ENCODE results near the gene ORAI3. TPM values are rescaled to one million over a fixed set of nuclear protein-coding genes. Genes with fewer than 3 reads are reported as not detected.
"Not testable (repeated sequence)": the region's sequence is repeated elsewhere in the genome, so short reads cannot be mapped to it uniquely, and the experiment has no call there.

Gene ORAI3
- polyA plus RNA-seq, 1 experiment, result 23.7 TPM

DNA sequence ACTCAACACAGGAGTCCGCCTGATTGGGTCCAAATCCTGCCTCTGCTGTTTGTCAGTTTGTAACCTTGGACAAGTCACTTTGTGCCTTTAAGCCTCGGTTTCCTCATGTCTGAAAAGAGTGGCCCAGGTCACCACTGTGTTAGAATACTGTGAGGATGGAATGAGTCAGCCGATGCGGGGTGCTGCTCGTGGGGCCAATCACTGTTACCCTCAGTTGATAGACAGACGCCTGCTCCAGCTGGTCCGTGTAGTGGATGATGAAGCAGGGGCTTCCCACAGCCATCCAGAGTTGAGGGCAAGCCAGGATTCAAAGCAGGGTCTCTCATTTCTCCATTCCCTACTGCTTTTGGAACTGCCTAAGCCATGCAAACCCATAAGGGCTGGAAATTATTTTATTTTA is 19.7 kb upstream of the ORAI3 start:
- TF ChIP-seq, protein P1, sequence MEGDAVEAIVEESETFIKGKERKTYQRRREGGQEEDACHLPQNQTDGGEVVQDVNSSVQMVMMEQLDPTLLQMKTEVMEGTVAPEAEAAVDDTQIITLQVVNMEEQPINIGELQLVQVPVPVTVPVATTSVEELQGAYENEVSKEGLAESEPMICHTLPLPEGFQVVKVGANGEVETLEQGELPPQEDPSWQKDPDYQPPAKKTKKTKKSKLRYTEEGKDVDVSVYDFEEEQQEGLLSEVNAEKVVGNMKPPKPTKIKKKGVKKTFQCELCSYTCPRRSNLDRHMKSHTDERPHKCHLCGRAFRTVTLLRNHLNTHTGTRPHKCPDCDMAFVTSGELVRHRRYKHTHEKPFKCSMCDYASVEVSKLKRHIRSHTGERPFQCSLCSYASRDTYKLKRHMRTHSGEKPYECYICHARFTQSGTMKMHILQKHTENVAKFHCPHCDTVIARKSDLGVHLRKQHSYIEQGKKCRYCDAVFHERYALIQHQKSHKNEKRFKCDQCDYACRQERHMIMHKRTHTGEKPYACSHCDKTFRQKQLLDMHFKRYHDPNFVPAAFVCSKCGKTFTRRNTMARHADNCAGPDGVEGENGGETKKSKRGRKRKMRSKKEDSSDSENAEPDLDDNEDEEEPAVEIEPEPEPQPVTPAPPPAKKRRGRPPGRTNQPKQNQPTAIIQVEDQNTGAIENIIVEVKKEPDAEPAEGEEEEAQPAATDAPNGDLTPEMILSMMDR (IDR thresholded peaks at IDR 0.05; ENCODE audit: low read depth, low read length), result no peak
- Histone ChIP-seq H3K9me3 (ENCODE audit: control insufficient read depth, insufficient read depth, low read length) (no peaks in the 10 kb centered on the region), H3K4me3 (ENCODE audit: low read depth, low read length) (no peak overlapping the region), H3K27me3 (ENCODE audit: control insufficient read depth, insufficient read depth, low read length) (no peaks in the 10 kb centered on the region), H3K27ac (ENCODE audit: low read depth, low read length) (no peak overlapping the region)
- POLR2A ChIA-PET, result no interaction called here
- CTCF ChIA-PET, result interaction anchor here (1.5 kb wide), 1 partner anchor 13 kb away, joined by 3 read pairs; no protein-coding TSS in a partner anchor
- no peak for DNase-seq (ENCODE audit: low read depth, low spot score)

DNA sequence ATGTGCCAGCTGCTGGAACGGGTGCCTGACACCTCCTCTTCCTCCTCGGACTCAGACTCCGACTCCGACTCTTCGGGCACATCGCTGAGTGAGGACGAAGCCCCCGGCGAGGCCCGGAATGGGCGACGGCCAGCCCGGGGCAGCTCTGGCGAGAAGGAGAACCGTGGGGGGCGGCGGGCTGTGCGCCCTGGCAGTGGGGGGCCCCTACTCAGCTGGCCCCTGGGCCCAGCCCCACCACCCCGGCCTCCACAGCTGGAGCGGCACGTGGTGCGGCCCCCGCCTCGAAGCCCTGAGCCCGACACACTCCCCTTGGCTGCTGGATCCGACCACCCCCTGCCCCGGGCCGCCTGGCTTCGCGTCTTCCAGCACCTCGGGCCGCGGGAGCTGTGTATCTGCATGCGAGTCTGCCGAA is 18.7 kb upstream of the ORAI3 start:
- Histone ChIP-seq H3K27me3 (ENCODE audit: control insufficient read depth, insufficient read depth, low read length) (no peaks in the 10 kb centered on the region), H3K4me3 (ENCODE audit: low read depth, low read length) (no peak overlapping the region), H3K9me3 (ENCODE audit: control insufficient read depth, insufficient read depth, low read length) (no peaks in the 10 kb centered on the region), H3K27ac (ENCODE audit: low read depth, low read length) (no peak overlapping the region)
- CTCF ChIA-PET, result no interaction called here
- no peak for DNase-seq (ENCODE audit: low read depth, low spot score)
- POLR2A ChIA-PET, result no interaction called here
- TF ChIP-seq, protein P1 (IDR thresholded peaks at IDR 0.05; ENCODE audit: low read depth, low read length), result no peak

DNA sequence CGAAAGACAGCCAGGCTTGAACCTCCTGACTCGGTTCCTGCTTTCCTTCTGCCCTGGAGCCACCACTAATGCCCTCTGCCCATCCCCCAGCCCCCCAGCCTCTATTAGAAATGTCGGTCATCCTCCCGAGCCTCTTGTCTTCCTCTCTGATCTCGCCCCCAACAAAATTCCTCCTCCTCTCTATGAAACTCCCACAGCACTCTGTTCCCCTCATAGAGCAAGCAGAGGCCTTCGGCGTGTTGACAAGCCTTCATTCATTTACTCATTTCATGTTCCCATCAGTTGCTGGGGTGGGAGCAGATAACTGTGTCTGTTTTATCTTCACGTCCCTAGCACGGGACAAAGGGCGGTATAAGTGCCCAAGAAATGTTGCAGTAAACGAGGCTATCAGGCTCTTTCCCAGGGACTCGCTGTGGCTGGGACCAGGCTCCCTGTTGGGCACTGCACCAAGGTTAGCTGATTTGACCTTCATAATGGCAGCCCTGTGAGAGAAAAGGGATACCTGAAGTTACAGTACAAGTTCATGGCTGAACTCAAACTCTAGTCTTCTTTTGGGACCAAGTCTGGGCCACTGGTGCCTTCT is 17.7 kb upstream of the ORAI3 start:
- Histone ChIP-seq H3K27ac (ENCODE audit: low read depth, low read length) (no peak overlapping the region), H3K27me3 (ENCODE audit: control insufficient read depth, insufficient read depth, low read length) (no peaks in the 10 kb centered on the region), H3K9me3 (ENCODE audit: control insufficient read depth, insufficient read depth, low read length) (no peaks in the 10 kb centered on the region), H3K4me3 (ENCODE audit: low read depth, low read length) (no peak overlapping the region)
- CTCF ChIA-PET, result interaction anchor here (1.2 to 1.3 kb wide), 2 partner anchors 11 to 21 kb away, joined by 3 to 5 read pairs; no protein-coding TSS in a partner anchor
- TF ChIP-seq, protein P1 (IDR thresholded peaks at IDR 0.05; ENCODE audit: low read depth, low read length), result no peak
- DNase-seq (ENCODE audit: low read depth, low spot score), result no peak
- POLR2A ChIA-PET, result no interaction called here

DNA sequence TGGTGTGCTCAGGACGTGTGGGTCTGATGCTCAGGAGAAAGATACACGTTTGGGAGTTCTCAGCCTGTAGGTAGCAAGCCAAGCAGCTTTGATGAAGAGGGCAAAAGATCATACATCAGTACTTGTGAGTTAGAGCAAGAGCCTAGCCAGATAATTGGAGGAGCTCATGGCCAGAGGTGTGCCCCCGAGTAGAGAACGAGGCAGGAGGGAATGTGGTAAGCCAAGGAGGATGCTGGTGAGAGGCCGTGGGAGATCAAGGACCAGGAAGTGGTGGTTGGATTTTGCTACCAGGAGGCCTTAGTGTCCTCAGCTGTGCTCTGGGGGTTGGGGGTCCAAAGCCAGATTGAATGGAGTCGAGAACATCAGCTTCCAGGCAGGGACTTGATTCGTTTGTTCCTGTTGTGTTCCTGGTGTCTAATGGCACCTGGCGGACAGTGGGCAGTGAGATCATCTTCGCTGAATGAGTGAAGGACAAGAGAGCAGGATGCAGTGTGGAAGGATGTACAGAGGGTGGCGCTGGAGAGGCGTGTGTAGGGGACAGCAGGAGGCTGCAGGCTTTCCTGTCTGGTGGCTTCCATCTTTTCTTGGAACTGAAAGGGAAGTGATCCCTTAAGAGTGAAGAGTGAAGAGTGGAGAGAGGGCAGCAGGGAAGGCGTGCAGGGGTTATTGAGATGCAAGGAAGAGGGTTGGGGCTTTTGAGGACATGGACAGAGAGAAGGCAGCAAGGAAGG is 13.9 kb upstream of the ORAI3 start:
- H3K27ac ChIP-seq (ENCODE audit: low read depth, low read length), result no peak overlapping the region
- no peaks in the 10 kb centered on the region for H3K27me3 ChIP-seq (ENCODE audit: control insufficient read depth, insufficient read depth, low read length)
- ChIA-PET CTCF (interaction anchor here (0.7 to 1.5 kb wide), 5 partner anchors 9 to 124 kb away, joined by 3 to 5 read pairs (median 5); no protein-coding TSS in a partner anchor), POLR2A (no interaction called here)
- TF ChIP-seq, protein P1 (IDR thresholded peaks at IDR 0.05; ENCODE audit: low read depth, low read length), result peak; percentile 51
- H3K4me3 ChIP-seq (ENCODE audit: low read depth, low read length), result no peak overlapping the region
- no peak for DNase-seq (ENCODE audit: low read depth, low spot score)
- no peaks in the 10 kb centered on the region for H3K9me3 ChIP-seq (ENCODE audit: control insufficient read depth, insufficient read depth, low read length)

DNA sequence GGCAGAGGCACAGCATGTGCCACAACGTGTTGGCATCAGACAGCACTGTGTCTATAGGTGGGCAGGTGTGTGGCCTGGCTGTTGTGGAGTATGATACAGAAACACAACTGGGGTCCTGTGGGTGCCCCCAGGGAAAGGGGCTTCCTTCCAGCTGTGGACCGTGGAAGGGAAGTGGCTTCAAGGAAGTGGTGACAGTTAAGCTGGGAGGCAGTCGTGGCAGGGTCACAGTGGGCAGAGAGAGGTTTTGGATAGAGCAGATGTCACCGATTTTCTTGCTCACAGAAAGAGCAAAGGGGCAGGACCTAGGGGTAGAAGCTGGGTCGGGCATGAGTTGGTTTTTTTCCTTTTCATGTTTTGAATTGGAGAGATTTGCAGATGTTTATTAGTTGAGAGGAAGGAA is 11.2 kb upstream of the ORAI3 start:
- TF ChIP-seq, protein P1 (IDR thresholded peaks at IDR 0.05; ENCODE audit: low read depth, low read length), result no peak
- POLR2A ChIA-PET, result interaction anchor here (0.6 to 0.9 kb wide), 2 partner anchors 14 to 23 kb away, joined by 3 read pairs; partner anchors contain the start of gene FBXL19
- H3K4me3 ChIP-seq (ENCODE audit: low read depth, low read length), result no peak overlapping the region

DNA sequence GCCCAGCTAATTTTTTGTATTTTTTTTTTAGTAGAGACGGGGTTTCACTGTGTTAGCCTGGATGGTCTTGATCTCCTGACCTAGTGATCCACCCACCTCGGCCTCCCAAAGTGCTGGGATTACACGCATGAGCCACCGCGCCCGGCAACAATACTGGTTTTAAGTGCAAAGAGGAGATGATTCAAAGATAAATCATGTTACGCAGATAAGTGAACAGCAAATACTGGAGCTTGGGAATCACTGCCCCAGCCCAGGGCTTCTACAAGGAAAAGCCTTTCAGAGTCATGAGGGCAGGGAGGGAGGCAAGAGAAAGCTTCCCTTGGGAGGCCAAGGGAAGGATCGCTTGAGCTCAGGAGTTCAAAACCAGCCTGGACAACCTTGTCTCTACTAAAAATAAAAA is 9.3 kb upstream of the ORAI3 start:
- H3K27ac ChIP-seq (ENCODE audit: low read depth, low read length); DNase-seq (ENCODE audit: low read depth, low spot score); H3K4me3 ChIP-seq (ENCODE audit: low read depth, low read length); H3K27me3 ChIP-seq (ENCODE audit: control insufficient read depth, insufficient read depth, low read length); H3K9me3 ChIP-seq (ENCODE audit: control insufficient read depth, insufficient read depth, low read length): not testable (repeated sequence)
- ChIA-PET POLR2A (interaction anchor here (0.9 to 1.1 kb wide), 2 partner anchors 10 to 15 kb away, joined by 3 to 5 read pairs; no protein-coding TSS in a partner anchor), CTCF (interaction anchor here (0.6 kb wide), 1 partner anchor 107 kb away, joined by 5 read pairs; no protein-coding TSS in a partner anchor)

More for the DNA sequence above, 11.2 kb upstream of the ORAI3 start:
- no peak for DNase-seq (ENCODE audit: low read depth, low spot score)
- CTCF ChIA-PET, result no interaction called here
- H3K27ac ChIP-seq (ENCODE audit: low read depth, low read length), result no peak overlapping the region
- no peaks in the 10 kb centered on the region for H3K9me3 ChIP-seq (ENCODE audit: control insufficient read depth, insufficient read depth, low read length)
- H3K27me3 ChIP-seq (ENCODE audit: control insufficient read depth, insufficient read depth, low read length), result no peaks in the 10 kb centered on the region

Data from AG04450 (cell line).